Testis (tissue), 2 donors: ENCODE measurements around the gene CPAMD8.

Experiments used
- CTCF ChIP-seq, 3 experiments: fragments of 450-650 bp in 2 of 3; fragments of 200-600 bp in 1 of 3; sonication (generic) in 1 of 3; IDR thresholded peaks; one replicate each; pipeline ENCODE4 v1.5.1; 2016 to 2019; ENCODE audit warnings: antibody characterized with exemption in 3 of 3, mild to moderate bottlenecking in 2 of 3, moderate library complexity in 1 of 3
- POLR2A ChIP-seq: fragments of 450-650 bp; IDR thresholded peaks from one replicate; pipeline ENCODE4 v1.6.1; 2017; ENCODE audit warnings: antibody characterized with exemption, mild to moderate bottlenecking, moderate library complexity

DNA sequence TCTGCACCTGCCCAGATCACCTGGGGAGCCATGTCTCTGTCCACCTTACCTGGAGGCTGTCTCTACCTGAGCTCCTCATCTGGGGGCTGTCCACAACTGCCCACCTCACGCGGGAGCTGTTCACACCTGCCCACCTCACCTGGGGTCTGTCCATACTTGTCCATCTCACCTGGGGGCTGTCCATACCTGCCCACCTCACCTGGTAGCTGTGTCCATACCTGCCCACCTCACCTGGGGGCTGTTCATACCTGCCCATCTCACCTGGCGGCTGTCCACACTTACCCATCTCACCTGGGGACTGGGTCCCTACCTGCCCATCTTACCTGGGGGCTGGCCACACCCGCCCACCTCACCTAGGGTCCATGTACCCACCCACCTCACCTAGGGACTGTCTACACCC, 10.0 kb upstream of the CPAMD8 start:
- no peak for TF ChIP-seq CTCF (IDR thresholded peaks at IDR 0.05)
- no peak for TF ChIP-seq POLR2A
